ENCODE data around the gene AHCTF1.
"Not testable (repeated sequence)": the region's sequence is repeated elsewhere in the genome, so short reads cannot be mapped to it uniquely, and the experiment has no call there.

GRCh38 chr1:246916026-246916923 is 15.5 kb downstream of the AHCTF1 start:
- TF ChIP-seq GATA1 (IDR thresholded peaks at IDR 0.05; ENCODE audit: low read depth, low read length); POLR2A (IDR thresholded peaks at IDR 0.05; ENCODE audit: low read length): not testable (repeated sequence)

Measured in erythroblast (primary cell).